Lower lobe of right lung (tissue), 2 donors: ENCODE measurements around the gene DPP10. TPM values are rescaled to one million over a fixed set of nuclear protein-coding genes. Genes with fewer than 3 reads are reported as not detected.
A peak's percentile ranks its signal among the peaks of the same experiment; 100 is the strongest.
"Not testable (repeated sequence)": the region's sequence is repeated elsewhere in the genome, so short reads cannot be mapped to it uniquely, and the experiment has no call there.

Experiments used
- ATAC-seq, 2 donors: fragments of 200-7000 bp; cut with Tn5 transposase; one replicate each; pipeline ENCODE4 v1.9.1; 2020 to 2022; ENCODE audit warnings: mild to moderate bottlenecking in 2 of 2, moderate library complexity in 2 of 2
- DNase-seq: peaks from one replicate; pipeline ENCODE4 v3.0.0-alpha.2; 2020
- H3K27ac ChIP-seq: fragments of 200-600 bp; one replicate; pipeline ENCODE4 v1.8.0; 2022
- H3K27me3 ChIP-seq: fragments of 200-600 bp; one replicate; pipeline ENCODE4 v1.8.0; 2022; ENCODE audit warnings: low read depth
- H3K36me3 ChIP-seq: fragments of 200-600 bp; one replicate; pipeline ENCODE4 v1.8.0; 2022; ENCODE audit warnings: mild to moderate bottlenecking
- H3K4me1 ChIP-seq: fragments of 200-600 bp; one replicate; pipeline ENCODE4 v1.8.0; 2022
- H3K4me3 ChIP-seq: fragments of 200-600 bp; one replicate; pipeline ENCODE4 v1.8.0; 2022; ENCODE audit warnings: mild to moderate bottlenecking
- H3K9me3 ChIP-seq: fragments of 200-600 bp; one replicate; pipeline ENCODE4 v1.8.0; 2022
- intact Hi-C: fragments of 100-400 bp; cut with DNase I; formaldehyde crosslinking; loops from one replicate; pipeline ENCODE4 v1.11.0; 2022
- total RNA-seq: library from RNA; stranded (reverse); fragmentation: NEBNext Ultra II Directional; extraction: Animal tissue kit (Norgen Biotek cat#: 25700); gene quantifications from one replicate; pipeline ENCODE4 v1.2.1, GENCODE V29; 2021
- TF ChIP-seq, protein P1 (sequence below): fragments of 200-600 bp; IDR thresholded peaks from one replicate; pipeline ENCODE4 v1.8.0; 2022; ENCODE audit warnings: antibody characterized with exemption, mild to moderate bottlenecking
- donor health status: DM: no; HTN: yes; CAD: no; lungs with severe emphysema.

Gene DPP10
- total RNA-seq, 1 donor from 2014 or later, result 0.80 TPM

- no peaks in the 10 kb centered on the region for H3K9me3 ChIP-seq
- H3K4me3 ChIP-seq, result no peak overlapping the region
- H3K27ac ChIP-seq, result no peak overlapping the region
- TF ChIP-seq, protein P1, sequence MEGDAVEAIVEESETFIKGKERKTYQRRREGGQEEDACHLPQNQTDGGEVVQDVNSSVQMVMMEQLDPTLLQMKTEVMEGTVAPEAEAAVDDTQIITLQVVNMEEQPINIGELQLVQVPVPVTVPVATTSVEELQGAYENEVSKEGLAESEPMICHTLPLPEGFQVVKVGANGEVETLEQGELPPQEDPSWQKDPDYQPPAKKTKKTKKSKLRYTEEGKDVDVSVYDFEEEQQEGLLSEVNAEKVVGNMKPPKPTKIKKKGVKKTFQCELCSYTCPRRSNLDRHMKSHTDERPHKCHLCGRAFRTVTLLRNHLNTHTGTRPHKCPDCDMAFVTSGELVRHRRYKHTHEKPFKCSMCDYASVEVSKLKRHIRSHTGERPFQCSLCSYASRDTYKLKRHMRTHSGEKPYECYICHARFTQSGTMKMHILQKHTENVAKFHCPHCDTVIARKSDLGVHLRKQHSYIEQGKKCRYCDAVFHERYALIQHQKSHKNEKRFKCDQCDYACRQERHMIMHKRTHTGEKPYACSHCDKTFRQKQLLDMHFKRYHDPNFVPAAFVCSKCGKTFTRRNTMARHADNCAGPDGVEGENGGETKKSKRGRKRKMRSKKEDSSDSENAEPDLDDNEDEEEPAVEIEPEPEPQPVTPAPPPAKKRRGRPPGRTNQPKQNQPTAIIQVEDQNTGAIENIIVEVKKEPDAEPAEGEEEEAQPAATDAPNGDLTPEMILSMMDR, result no peak
- DNase-seq (no peak), ATAC-seq (no peak)
- no peaks in the 10 kb centered on the region for H3K27me3 ChIP-seq
- intact Hi-C loops, result no loop called here
- no peaks in the 10 kb centered on the region for H3K36me3 ChIP-seq
- no peaks in the 10 kb centered on the region for H3K4me1 ChIP-seq
Observed at GRCh38 chr2:114728372-114728771, 285.9 kb downstream of the DPP10 start.

DNA sequence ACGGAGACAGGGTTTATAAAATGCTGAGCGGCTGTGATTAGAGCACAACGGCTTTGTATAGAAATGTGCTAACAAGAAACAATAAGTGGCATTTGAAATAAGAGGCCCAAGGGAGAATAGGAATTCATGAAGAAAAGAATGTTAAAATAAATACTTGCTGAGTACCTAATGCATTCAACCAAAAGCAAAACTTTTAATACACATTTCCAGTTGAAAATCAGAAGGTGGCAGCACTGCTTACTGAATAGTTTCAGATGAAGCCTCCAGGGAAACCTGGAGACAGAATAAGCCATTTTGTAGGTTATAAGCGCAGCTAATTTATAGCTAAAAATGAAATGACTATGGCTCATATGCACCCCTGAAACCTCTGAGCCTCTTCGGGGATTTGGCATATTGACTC is 286.6 kb downstream of the DPP10 start:
- Histone ChIP-seq H3K9me3 (no peaks in the 10 kb centered on the region), H3K4me1 (no peaks in the 10 kb centered on the region), H3K4me3 (no peak overlapping the region), H3K36me3 (no peaks in the 10 kb centered on the region), H3K27ac (no peak overlapping the region), H3K27me3 (no peaks in the 10 kb centered on the region)
- ATAC-seq (no peak), DNase-seq (no peak)
- intact Hi-C loops, result no loop called here
- TF ChIP-seq, protein P1, result peak; percentile 23

DNA sequence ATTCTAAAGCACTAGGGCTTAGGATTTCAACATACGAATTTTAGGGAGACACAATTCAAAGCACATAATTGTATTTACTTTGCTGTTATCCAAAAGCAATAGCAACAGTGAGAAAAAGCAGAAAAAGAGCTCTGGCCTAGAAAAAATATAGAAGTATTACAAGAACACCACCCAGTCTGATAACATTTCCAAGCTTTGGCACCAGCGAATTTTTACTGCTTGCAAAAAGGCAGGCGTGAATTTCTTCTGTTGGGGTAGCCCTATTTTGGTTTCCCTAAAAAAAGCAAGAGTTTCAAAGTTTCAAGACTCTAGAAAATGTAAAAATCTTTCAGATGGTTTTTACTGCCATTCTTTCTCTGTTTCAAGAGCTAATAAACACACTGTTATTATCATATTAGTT is 292.7 kb downstream of the DPP10 start:
- H3K36me3 ChIP-seq, result no peaks in the 10 kb centered on the region
- H3K27me3 ChIP-seq, result no peaks in the 10 kb centered on the region
- no peaks in the 10 kb centered on the region for H3K4me1 ChIP-seq
- no peaks in the 10 kb centered on the region for H3K9me3 ChIP-seq
- no peak overlapping the region for H3K4me3 ChIP-seq
- ATAC-seq (no peak), DNase-seq (no peak)
- H3K27ac ChIP-seq, result no peak overlapping the region
- intact Hi-C loops, result no loop called here
- TF ChIP-seq, protein P1, result no peak

DNA sequence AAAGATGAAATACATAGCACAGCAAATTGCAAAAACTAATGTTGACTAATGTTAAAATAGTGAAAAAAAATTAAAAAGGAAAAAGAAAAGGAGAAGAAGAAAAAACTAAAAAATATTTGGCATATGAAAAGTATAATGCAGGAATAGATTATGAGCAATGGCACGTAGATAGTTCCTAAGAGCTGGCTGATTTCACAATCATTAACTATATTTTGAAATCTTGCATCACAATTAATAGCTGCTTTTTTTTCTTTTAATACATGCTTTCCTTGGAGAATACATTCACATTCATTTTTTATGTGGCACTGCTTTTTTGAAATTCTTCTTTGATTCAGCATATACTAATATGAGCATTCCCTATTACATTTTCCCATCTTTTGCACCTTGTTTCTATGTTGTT is 299.8 kb downstream of the DPP10 start:
- DNase-seq (no peak), ATAC-seq (no peak)
- Histone ChIP-seq H3K36me3 (no peaks in the 10 kb centered on the region), H3K27me3 (no peaks in the 10 kb centered on the region), H3K9me3 (no peaks in the 10 kb centered on the region), H3K4me3 (no peak overlapping the region), H3K27ac (no peak overlapping the region), H3K4me1 (no peaks in the 10 kb centered on the region)
- TF ChIP-seq, protein P1, result no peak
- intact Hi-C loops, result no loop called here

DNA sequence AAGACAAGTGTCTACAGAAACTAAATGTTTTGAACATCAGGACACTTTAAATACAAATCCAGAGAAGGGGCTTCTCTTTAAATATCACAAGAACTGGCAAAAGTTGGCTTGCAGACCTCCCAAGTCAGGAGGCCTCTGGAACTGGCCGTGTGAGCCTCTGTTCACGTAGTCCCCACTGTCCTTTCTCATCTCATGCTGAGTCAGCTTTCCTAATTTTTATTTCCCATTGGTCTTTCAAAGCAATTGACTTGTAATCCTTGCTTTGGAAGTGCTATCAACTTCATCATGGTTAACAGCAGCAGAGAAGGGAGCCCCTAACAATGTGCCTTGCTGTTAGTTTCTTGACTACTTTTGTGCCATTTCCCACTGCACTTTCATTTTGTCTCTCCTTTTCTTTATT is 303.3 kb downstream of the DPP10 start:
- no peak overlapping the region for H3K27ac ChIP-seq
- no peaks in the 10 kb centered on the region for H3K36me3 ChIP-seq
- no peaks in the 10 kb centered on the region for H3K27me3 ChIP-seq
- no peaks in the 10 kb centered on the region for H3K4me1 ChIP-seq
- no peak for DNase-seq
- no peaks in the 10 kb centered on the region for H3K9me3 ChIP-seq
- TF ChIP-seq, protein P1, result no peak
- intact Hi-C loops, result no loop called here
- no peak overlapping the region for H3K4me3 ChIP-seq
- ATAC-seq, result no peak

- intact Hi-C loops, H3K27me3 ChIP-seq, H3K36me3 ChIP-seq, H3K4me3 ChIP-seq, ATAC-seq, DNase-seq, H3K27ac ChIP-seq, H3K4me1 ChIP-seq, H3K9me3 ChIP-seq: not testable (repeated sequence)
Observed at GRCh38 chr2:114748175-114748574, 305.7 kb downstream of the DPP10 start.
